HCT116 (cell line): ENCODE measurements around the gene RECQL5.

Source experiments
- CTCF ChIP-seq, 3 experiments: fragments of 200-600 bp in 1 of 3; sonication (generic) in 1 of 3; IDR thresholded peaks in 2 of 3; conservative IDR thresholded peaks in 1 of 3; 2 replicates each; pipeline ENCODE4 v1.5.1; 2012 to 2017; ENCODE audit warnings: low read depth in 2 of 3, low read length in 2 of 3, antibody characterized with exemption in 1 of 3, borderline replicate concordance in 1 of 3, control low read depth in 1 of 3, mild to moderate bottlenecking in 1 of 3, mixed read lengths in 1 of 3, mixed run types in 1 of 3, moderate library complexity in 1 of 3; ENCODE audit not compliant: insufficient read depth in 1 of 3
- MAX ChIP-seq: IDR thresholded peaks from 2 replicates; pipeline ENCODE4 v1.6.1; 2012
- POLR2AphosphoS5 ChIP-seq: IDR thresholded peaks from 2 replicates; pipeline ENCODE4 v1.6.1; 2011; ENCODE audit warnings: mild to moderate bottlenecking, low read depth, low read length, moderate library complexity
- TF ChIP-seq, protein P1 (sequence below): IDR thresholded peaks from 2 replicates; pipeline ENCODE4 v1.6.1; 2012; ENCODE audit warnings: low read depth

DNA sequence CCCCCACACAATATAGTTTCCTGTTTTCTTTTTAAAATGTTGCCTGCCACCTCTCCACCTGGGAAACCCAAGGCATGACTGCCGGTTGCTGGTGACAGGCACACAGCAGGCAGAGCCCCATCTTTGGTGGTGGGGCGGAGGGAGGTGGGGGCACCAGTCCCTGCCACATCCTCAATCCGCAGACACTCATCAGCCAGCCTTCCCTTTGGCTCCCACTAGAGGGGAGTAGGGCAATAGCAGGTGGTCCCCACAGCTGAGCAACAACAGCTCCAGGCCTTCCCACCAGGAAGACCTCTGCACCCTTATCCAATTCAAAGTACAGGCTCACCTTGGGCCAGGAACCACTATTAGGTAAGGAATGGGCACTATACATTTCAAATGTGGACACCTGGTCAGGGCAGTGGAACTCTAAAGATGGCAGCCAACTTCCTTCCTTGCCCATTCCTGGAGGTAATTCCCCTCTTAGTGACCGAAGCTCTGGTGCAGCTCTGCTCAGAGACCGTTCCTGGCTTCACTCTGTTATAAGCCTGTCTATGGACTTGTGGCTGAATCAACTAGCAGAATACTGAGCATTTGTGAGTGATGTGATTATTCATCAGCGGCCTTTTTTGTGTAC, 13.9 kb downstream of the RECQL5 start:
- TF ChIP-seq, protein P1, sequence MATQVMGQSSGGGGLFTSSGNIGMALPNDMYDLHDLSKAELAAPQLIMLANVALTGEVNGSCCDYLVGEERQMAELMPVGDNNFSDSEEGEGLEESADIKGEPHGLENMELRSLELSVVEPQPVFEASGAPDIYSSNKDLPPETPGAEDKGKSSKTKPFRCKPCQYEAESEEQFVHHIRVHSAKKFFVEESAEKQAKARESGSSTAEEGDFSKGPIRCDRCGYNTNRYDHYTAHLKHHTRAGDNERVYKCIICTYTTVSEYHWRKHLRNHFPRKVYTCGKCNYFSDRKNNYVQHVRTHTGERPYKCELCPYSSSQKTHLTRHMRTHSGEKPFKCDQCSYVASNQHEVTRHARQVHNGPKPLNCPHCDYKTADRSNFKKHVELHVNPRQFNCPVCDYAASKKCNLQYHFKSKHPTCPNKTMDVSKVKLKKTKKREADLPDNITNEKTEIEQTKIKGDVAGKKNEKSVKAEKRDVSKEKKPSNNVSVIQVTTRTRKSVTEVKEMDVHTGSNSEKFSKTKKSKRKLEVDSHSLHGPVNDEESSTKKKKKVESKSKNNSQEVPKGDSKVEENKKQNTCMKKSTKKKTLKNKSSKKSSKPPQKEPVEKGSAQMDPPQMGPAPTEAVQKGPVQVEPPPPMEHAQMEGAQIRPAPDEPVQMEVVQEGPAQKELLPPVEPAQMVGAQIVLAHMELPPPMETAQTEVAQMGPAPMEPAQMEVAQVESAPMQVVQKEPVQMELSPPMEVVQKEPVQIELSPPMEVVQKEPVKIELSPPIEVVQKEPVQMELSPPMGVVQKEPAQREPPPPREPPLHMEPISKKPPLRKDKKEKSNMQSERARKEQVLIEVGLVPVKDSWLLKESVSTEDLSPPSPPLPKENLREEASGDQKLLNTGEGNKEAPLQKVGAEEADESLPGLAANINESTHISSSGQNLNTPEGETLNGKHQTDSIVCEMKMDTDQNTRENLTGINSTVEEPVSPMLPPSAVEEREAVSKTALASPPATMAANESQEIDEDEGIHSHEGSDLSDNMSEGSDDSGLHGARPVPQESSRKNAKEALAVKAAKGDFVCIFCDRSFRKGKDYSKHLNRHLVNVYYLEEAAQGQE, result no peak
- TF ChIP-seq CTCF (IDR thresholded peaks at IDR 0.05 in 2 of 3, conservative IDR thresholded peaks at IDR 0.05 in 1 of 3; ENCODE audit: borderline replicate concordance in 1 of 3, insufficient read depth in 1 of 3, low read depth in 2 of 3, low read length in 2 of 3) (peak; percentile 87 to 98 (median 95)), POLR2AphosphoS5 (no peak), MAX (no peak)
